Measurements from ENCODE around the gene NDOR1. TPM values are rescaled to one million over a fixed set of nuclear protein-coding genes. Genes with fewer than 3 reads are reported as not detected.

The NDOR1 gene
- total RNA-seq, 1 donor from 2014 or later = 39.4 TPM

GRCh38 chr9:137173796-137174664, 31.5 kb upstream of the NDOR1 start:
- DNase-seq (ENCODE audit: low read depth, low spot score) = no peak
- H3K4me3 Mint-ChIP-seq = no peak overlapping the region
- H3K4me1 Mint-ChIP-seq = no peaks in the 10 kb centered on the region
- H3K27ac Mint-ChIP-seq (ENCODE audit: unreplicated experiment) = no peak overlapping the region
- no peaks in the 10 kb centered on the region for H3K9me3 Mint-ChIP-seq
- peaks cover 66% of the 10 kb centered on the region for H3K27me3 Mint-ChIP-seq (ENCODE audit: low read depth)
- H3K36me3 Mint-ChIP-seq (ENCODE audit: low read depth) = peaks cover 2% of the 10 kb centered on the region
- TF ChIP-seq CTCF (conservative IDR thresholded peaks at IDR 0.05) = no peak

GRCh38 chr9:137174722-137175293, 30.7 kb upstream of the NDOR1 start:
- TF ChIP-seq CTCF (conservative IDR thresholded peaks at IDR 0.05) = no peak
- no peak for DNase-seq (ENCODE audit: low read depth, low spot score)
- H3K4me1 Mint-ChIP-seq = no peaks in the 10 kb centered on the region
- peaks cover 63% of the 10 kb centered on the region for H3K27me3 Mint-ChIP-seq (ENCODE audit: low read depth)
- peaks cover 2% of the 10 kb centered on the region for H3K36me3 Mint-ChIP-seq (ENCODE audit: low read depth)
- no peak overlapping the region for H3K4me3 Mint-ChIP-seq
- H3K9me3 Mint-ChIP-seq = no peaks in the 10 kb centered on the region
- H3K27ac Mint-ChIP-seq (ENCODE audit: unreplicated experiment) = no peak overlapping the region

- H3K27ac Mint-ChIP-seq (ENCODE audit: unreplicated experiment) = no peak overlapping the region
- H3K4me1 Mint-ChIP-seq = no peaks in the 10 kb centered on the region
- no peak overlapping the region for H3K4me3 Mint-ChIP-seq
- H3K27me3 Mint-ChIP-seq (ENCODE audit: low read depth) = peaks cover 57% of the 10 kb centered on the region
- H3K9me3 Mint-ChIP-seq = no peaks in the 10 kb centered on the region
- DNase-seq (ENCODE audit: low read depth, low spot score) = no peak
- TF ChIP-seq CTCF (conservative IDR thresholded peaks at IDR 0.05) = no peak
- H3K36me3 Mint-ChIP-seq (ENCODE audit: low read depth) = peaks cover 2% of the 10 kb centered on the region
Observed at GRCh38 chr9:137175345-137175961, 30.0 kb upstream of the NDOR1 start.

- Mint-ChIP-seq H3K4me3 (peak overlapping the region; percentile 7), H3K27ac (ENCODE audit: unreplicated experiment) (no peak overlapping the region), H3K36me3 (ENCODE audit: low read depth) (peaks cover 2% of the 10 kb centered on the region), H3K27me3 (ENCODE audit: low read depth) (peaks cover 46% of the 10 kb centered on the region), H3K9me3 (no peaks in the 10 kb centered on the region), H3K4me1 (no peaks in the 10 kb centered on the region)
- TF ChIP-seq CTCF (conservative IDR thresholded peaks at IDR 0.05) = peak; percentile 63
- no peak for DNase-seq (ENCODE audit: low read depth, low spot score)
Observed at GRCh38 chr9:137176302-137177182, 29.0 kb upstream of the NDOR1 start.
